Activated CD8-positive, alpha-beta memory T cell treated with anti-CD3 and anti-CD28 coated beads for 24 hours (primary cell): ENCODE data around the gene FRMPD4.
"Not testable (repeated sequence)": the region's sequence is repeated elsewhere in the genome, so short reads cannot be mapped to it uniquely, and the experiment has no call there.

Experiments
- DNase-seq: peaks from one replicate; pipeline ENCODE4 v3.0.0-alpha.2; 2020

The FRMPD4 gene

GRCh38 chrX:12138361-12139313, at the start of gene FRMPD4:
Gene FRMPD4 (plus strand): TSS chrX:12138473. CDS start chrX:12138972, 499 bp downstream.
- no peak for DNase-seq

- DNase-seq: no peak
Observed at GRCh38 chrX:12089740-12090139, 48.5 kb upstream of the FRMPD4 start.

DNA sequence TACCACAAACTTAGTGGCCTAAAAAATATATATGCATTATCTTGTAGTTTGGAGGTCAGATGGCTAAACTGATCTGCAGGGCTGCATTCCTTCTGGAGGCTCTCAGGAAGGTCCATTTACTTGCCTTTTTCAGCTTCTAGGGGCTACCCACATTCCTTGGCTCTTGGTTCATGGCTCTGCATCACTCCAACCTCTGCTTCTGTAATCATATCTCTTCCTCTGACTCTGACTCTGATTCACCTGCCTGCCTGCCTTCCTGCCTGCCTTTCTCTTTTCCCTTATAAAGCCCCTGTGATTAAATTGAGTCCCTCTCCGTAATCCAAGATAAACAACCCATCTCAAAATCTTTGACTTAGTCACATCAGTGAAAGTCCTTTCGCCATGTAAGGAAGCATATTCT, 25.0 kb upstream of the FRMPD4 start:
- DNase-seq: no peak

- no peak for DNase-seq
Observed at GRCh38 chrX:12115377-12115776, 22.9 kb upstream of the FRMPD4 start.

DNA sequence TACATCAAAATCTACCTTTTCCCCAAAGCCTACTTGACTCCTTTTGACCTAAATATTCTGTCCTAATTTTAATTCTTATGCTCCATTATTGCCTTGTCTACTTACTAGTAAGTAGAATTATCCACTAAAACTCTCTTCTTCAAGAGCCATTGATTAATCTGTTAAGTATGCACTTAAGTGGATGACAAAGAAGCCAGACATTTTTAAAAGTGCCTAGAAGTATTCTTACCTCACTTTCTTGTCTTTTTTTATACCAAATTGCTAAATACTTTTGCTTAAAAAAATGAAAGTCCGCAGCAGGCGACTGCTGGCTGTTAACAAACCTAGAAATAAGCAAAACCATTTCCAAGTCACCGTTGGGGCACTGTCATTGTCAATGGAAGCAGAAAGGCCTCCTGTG, 20.1 kb upstream of the FRMPD4 start:
- DNase-seq: no peak

DNA sequence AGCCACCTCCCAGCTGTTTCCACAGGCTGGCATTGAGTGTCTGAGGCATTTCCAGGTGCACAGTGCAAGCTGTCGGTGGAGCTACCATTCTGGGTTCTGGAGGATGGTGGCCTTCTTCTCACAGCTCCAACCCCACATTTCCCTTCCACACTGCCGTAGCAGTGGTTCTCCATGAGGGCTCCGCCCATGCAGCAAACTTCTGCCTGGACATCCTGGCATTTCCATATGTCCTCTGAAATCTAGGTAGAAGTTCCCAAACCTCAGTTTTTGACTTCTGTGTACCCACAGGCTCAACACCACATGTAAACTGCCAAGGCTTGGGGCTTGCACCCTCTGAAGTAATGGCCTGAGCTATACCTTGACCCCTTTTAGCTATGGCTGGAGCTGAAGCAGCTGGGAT, 10.3 kb upstream of the FRMPD4 start:
- DNase-seq: no peak

DNA sequence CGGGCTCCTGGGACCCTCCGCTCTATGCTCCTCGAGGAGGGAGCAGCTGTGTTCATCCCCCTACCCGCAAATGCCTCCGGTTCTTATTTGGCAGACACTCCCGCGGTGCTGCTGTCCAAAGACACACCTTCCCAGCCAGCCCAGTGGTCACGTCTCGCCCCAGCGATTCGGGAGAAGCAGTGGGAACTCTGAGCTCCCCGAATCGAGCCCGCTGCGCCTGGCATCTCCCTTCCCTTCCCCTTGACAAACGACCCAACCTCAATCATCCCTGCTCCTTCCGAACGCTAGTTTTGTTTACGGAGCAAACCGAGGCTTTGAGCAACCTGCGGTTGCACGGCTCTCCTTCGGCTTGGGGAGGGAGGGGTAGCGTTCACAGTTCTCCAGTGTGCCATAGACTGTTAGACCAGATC, 317 bp upstream of the FRMPD4 start:
- no peak for DNase-seq

GRCh38 chrX:12139934-12140611, 1.8 kb downstream of the FRMPD4 start:
- no peak for DNase-seq

DNA sequence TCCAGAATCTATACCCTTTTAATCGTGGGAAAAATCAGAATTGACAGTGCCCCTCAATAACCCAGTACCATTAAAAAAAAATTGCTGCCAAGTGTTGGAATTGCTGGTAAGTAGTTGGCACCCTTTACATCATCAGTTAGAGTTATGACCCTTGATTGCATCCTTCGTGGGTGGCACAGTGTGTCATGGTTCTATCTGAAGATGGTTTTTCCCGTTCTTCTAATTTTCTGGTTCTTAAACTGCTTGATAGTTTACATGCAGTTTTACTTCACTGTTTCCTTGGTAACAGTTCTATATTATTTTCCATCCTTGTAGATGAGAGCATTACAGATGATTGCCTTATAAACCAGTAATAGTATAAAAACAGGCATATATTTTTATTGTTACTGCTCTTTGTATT, 3.2 kb downstream of the FRMPD4 start:
- DNase-seq: no peak

DNA sequence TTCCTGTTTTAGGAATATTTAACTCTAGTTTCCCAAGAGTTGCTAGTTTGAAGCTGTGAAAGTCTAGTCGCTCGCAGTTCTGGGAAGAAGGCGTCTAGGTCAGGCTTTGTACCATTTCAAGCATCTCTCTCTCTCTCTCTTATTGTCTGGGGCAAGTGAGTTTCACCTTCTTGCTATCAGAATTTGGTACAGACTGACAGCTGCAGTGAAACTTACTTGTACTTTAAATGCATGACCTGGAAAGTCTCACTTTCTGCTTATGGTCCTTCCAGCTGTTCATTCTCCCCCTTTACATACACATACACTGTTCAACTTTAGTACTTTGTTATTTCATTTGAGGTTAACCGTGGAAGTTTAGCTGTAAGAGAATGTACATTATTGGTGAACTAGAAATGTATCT, 4.4 kb downstream of the FRMPD4 start:
- no peak for DNase-seq

- DNase-seq: no peak
Observed at GRCh38 chrX:12145402-12145801, 7.1 kb downstream of the FRMPD4 start.

DNA sequence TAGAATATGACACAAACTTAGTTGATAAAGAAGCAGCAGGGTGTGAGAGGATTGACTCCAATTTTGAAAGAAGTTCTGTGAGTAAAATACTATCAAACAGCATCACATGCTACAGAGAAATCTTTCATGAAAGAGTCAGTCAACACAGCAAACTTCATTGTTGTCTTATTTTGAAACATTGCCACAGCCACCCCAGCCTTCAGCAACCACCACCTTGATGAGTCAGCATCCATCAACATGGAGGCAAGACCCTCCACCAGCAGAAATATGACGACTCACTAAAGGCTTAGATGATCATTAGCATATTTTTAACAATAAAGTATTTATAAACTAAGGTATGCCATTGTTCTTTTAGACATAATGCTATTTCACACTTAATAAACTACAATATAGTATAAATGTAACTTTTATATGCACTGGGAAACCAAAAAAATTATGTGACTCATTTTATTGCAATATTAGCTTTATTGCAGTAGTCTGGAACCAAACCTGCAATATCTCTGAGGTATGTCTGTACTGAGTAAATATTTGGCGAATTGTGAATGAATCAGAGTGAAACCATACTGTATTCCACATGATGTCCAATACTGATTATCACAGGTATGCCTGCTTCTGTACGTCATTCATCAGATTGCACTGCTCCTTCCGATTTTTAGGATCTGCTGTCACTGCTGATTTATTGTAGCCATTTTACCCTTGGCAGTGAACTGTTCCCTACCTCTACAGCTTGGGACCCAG, 11.6 kb downstream of the FRMPD4 start:
- DNase-seq: no peak

- no peak for DNase-seq
Observed at GRCh38 chrX:12153317-12153716, 15.0 kb downstream of the FRMPD4 start.

DNA sequence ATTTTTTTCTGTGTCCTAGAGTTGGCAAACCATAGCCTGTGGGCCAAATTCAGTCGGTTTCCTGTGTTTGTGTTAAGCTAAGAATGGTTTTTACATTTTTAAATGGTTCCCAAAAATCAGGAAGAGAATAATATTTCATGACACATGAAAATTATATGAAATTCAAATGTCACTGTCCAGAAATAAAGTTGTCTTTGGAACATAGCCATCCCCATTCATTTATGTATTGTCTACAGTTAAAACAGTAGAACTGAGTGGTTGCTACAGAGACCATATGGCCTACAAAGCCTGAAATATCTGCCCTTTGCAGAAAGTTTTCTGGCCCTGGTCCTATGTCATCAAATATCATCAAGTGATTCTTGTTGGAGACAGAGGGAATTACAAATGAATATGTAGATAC, 15.5 kb downstream of the FRMPD4 start:
- DNase-seq: no peak

GRCh38 chrX:12159799-12160198, 21.5 kb downstream of the FRMPD4 start:
- DNase-seq: no peak

GRCh38 chrX:12162420-12162819, 24.1 kb downstream of the FRMPD4 start:
- DNase-seq: no peak

GRCh38 chrX:12164180-12164579, 25.9 kb downstream of the FRMPD4 start:
- DNase-seq: not testable (repeated sequence)

GRCh38 chrX:12170755-12171154, 32.5 kb downstream of the FRMPD4 start:
- DNase-seq: no peak

- no peak for DNase-seq
Observed at GRCh38 chrX:12174358-12174757, 36.1 kb downstream of the FRMPD4 start.

DNA sequence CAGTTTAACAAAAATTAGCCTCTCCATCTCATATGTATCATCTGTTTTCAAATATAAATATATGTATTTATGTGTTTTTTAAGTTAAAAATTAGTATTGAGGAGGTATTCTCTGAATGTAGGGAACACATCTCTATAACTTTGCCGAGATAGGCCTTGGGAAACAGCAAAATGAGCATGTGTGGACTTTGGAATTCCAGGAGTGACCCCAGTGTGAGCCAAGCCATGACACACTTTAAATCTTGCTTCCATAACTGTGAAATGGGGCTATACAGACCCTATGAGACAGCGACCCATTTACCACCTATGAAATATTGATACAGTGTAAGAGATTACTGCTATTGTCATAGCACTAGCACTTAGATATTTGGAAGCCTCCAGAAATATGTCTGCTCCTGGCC, 58.8 kb downstream of the FRMPD4 start:
- DNase-seq: no peak

GRCh38 chrX:12206413-12206812, 68.1 kb downstream of the FRMPD4 start:
- no peak for DNase-seq

GRCh38 chrX:12210196-12210815, 72.0 kb downstream of the FRMPD4 start:
- no peak for DNase-seq

DNA sequence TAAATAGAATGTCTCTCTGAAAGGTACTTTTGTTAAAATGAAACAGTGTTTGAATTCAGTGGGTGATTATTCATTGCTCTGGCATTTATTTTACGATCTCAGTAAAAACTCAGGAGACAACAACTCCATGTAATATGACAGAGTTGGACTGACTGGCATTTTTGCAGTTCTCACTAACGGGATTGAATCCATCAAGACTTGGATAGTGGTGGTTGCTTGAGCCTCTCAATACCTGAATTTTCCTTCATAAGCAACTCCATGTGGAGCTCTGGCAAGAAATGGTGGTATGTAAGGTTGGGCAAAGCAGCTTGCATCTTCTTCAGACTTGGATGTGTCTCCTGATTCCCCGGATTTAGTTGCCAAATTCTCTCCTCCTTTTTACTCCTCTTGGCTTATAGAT, 72.7 kb downstream of the FRMPD4 start:
- no peak for DNase-seq
